Measurements from ENCODE around the gene SASH1. TPM values are rescaled to one million over a fixed set of nuclear protein-coding genes. Genes with fewer than 3 reads are reported as not detected.

SASH1 gene
- total and polyA plus RNA-seq, 9 donors = 8.6 to 35.2 (median 18.2) TPM

- WGBS, 3 donors = 5 to 18% (median 5%) methylated on average over 8 of the region's 8 CpGs
Observed at GRCh38 chr6:148530394-148530953, 187.8 kb downstream of the SASH1 start.

GRCh38 chr6:148530976-148531375, 188.3 kb downstream of the SASH1 start:
- WGBS, 3 donors = 70 to 74% (median 72%) methylated on average over 4 of the region's 4 CpGs
- Histone ChIP-seq H3K4me3 (no peak overlapping the region), H3K27me3 (no peaks in the 10 kb centered on the region), H3K4me1 (ENCODE audit: insufficient read depth) (peaks cover 1% of the 10 kb centered on the region), H3K36me3 (no peaks in the 10 kb centered on the region), H3K27ac (peak overlapping the region in 1 of 2 donors; percentile 37), H3K9me3 (no peaks in the 10 kb centered on the region)
- no peak for DNase-seq
- TF ChIP-seq POLR2A (IDR thresholded peaks at IDR 0.05) = no peak
- TF ChIP-seq, protein P1, sequence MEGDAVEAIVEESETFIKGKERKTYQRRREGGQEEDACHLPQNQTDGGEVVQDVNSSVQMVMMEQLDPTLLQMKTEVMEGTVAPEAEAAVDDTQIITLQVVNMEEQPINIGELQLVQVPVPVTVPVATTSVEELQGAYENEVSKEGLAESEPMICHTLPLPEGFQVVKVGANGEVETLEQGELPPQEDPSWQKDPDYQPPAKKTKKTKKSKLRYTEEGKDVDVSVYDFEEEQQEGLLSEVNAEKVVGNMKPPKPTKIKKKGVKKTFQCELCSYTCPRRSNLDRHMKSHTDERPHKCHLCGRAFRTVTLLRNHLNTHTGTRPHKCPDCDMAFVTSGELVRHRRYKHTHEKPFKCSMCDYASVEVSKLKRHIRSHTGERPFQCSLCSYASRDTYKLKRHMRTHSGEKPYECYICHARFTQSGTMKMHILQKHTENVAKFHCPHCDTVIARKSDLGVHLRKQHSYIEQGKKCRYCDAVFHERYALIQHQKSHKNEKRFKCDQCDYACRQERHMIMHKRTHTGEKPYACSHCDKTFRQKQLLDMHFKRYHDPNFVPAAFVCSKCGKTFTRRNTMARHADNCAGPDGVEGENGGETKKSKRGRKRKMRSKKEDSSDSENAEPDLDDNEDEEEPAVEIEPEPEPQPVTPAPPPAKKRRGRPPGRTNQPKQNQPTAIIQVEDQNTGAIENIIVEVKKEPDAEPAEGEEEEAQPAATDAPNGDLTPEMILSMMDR (IDR thresholded peaks at IDR 0.05) = no peak
- no peak for TF ChIP-seq EP300 (IDR thresholded peaks at IDR 0.05)
- intact Hi-C loops (cut with DNase I) = no loop called here

More at GRCh38 chr6:148530394-148530953, 187.8 kb downstream of the SASH1 start:
- no peaks in the 10 kb centered on the region for H3K27me3 ChIP-seq
- H3K9me3 ChIP-seq = no peaks in the 10 kb centered on the region
- H3K4me3 ChIP-seq = peak overlapping the region; percentile 13
- intact Hi-C loops (cut with DNase I) = no loop called here
- no peak for DNase-seq
- H3K4me1 ChIP-seq (ENCODE audit: insufficient read depth) = peaks cover 1% of the 10 kb centered on the region
- H3K27ac ChIP-seq = peak overlapping the region in 1 of 2 donors; percentile 37
- H3K36me3 ChIP-seq = no peaks in the 10 kb centered on the region
- TF ChIP-seq EP300 (IDR thresholded peaks at IDR 0.05) = no peak
- no peak for TF ChIP-seq POLR2A (IDR thresholded peaks at IDR 0.05)
- TF ChIP-seq, protein P1 (IDR thresholded peaks at IDR 0.05) = no peak

DNA sequence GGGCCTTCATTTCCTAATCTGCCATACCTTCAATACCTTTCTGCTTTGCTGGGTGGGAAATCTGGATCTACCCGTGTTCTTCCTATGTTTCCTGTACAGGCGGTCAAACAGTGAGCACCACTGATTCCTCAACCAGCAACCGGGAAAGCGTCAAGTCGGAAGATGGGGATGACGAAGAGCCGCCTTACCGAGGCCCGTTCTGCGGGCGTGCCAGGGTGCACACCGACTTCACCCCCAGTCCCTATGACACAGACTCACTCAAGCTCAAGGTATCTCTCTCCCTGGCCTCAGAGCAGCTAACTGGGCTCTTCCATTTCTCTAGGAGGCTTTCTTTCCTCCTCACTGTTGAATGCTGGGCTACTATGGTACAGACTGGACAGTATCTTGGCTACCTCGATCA, 190.1 kb downstream of the SASH1 start:
- TF ChIP-seq POLR2A (IDR thresholded peaks at IDR 0.05) (no peak), EP300 (IDR thresholded peaks at IDR 0.05) (no peak)
- TF ChIP-seq, protein P1 (IDR thresholded peaks at IDR 0.05) = no peak
- Histone ChIP-seq H3K27me3 (no peaks in the 10 kb centered on the region), H3K9me3 (no peaks in the 10 kb centered on the region), H3K4me1 (ENCODE audit: insufficient read depth) (peaks cover 1% of the 10 kb centered on the region), H3K4me3 (no peak overlapping the region), H3K36me3 (no peaks in the 10 kb centered on the region), H3K27ac (no peak overlapping the region)
- WGBS, 3 donors = 97 to 98% (median 97%) methylated on average over 13 of the region's 13 CpGs
- DNase-seq = no peak
- intact Hi-C loops (cut with DNase I) = no loop called here

GRCh38 chr6:148533309-148534107, 190.9 kb downstream of the SASH1 start:
- Histone ChIP-seq H3K36me3 (no peaks in the 10 kb centered on the region), H3K9me3 (no peaks in the 10 kb centered on the region), H3K27ac (no peak overlapping the region), H3K4me3 (no peak overlapping the region), H3K4me1 (ENCODE audit: insufficient read depth) (peaks cover 4% of the 10 kb centered on the region), H3K27me3 (no peaks in the 10 kb centered on the region)
- intact Hi-C loops (cut with DNase I) = no loop called here
- 92 to 96% (median 94%) methylated on average over 24 of the region's 24 CpGs for WGBS, 3 donors
- DNase-seq = no peak
- TF ChIP-seq POLR2A (IDR thresholded peaks at IDR 0.05) = no peak
- no peak for TF ChIP-seq EP300 (IDR thresholded peaks at IDR 0.05)
- TF ChIP-seq, protein P1 (IDR thresholded peaks at IDR 0.05) = no peak

Measured in ovary (tissue), 9 donors.